IPS-NIHi11 (cell line): Measurements from ENCODE around the gene SLC6A12.

Experiments used
- DNase-seq: peaks from one replicate; pipeline ENCODE4 v3.0.0; 2012; ENCODE audit warnings: mixed read lengths, low spot score

Gene SLC6A12

GRCh38 chr12:177336-177979, 36.5 kb downstream of the SLC6A12 start:
- DNase-seq, result no peak

GRCh38 chr12:176321-177181, 37.4 kb downstream of the SLC6A12 start:
- no peak for DNase-seq

- no peak for DNase-seq
Measured at GRCh38 chr12:175759-176158, 38.2 kb downstream of the SLC6A12 start.

GRCh38 chr12:175250-175649, 38.7 kb downstream of the SLC6A12 start:
- DNase-seq, result no peak

GRCh38 chr12:174596-174995, 39.4 kb downstream of the SLC6A12 start:
- no peak for DNase-seq

- DNase-seq, result no peak
Measured at GRCh38 chr12:174124-174523, 39.8 kb downstream of the SLC6A12 start.

- DNase-seq, result no peak
Measured at GRCh38 chr12:172732-173161, 41.2 kb downstream of the SLC6A12 start.

GRCh38 chr12:171743-172676, 41.9 kb downstream of the SLC6A12 start:
- no peak for DNase-seq

- DNase-seq, result no peak
Measured at GRCh38 chr12:171276-171675, 42.7 kb downstream of the SLC6A12 start.

GRCh38 chr12:170371-171225, 43.4 kb downstream of the SLC6A12 start:
- no peak for DNase-seq

GRCh38 chr12:169528-170370, 44.2 kb downstream of the SLC6A12 start:
- DNase-seq, result no peak

- no peak for DNase-seq
Measured at GRCh38 chr12:168763-169525, 45.0 kb downstream of the SLC6A12 start.

- DNase-seq, result no peak
Measured at GRCh38 chr12:167959-168600, 45.9 kb downstream of the SLC6A12 start.

GRCh38 chr12:166425-167075, 47.4 kb downstream of the SLC6A12 start:
- DNase-seq, result no peak

- no peak for DNase-seq
Measured at GRCh38 chr12:165862-166368, 48.0 kb downstream of the SLC6A12 start.

- DNase-seq, result no peak
Measured at GRCh38 chr12:164207-164606, 49.8 kb downstream of the SLC6A12 start.

- DNase-seq, result no peak
Measured at GRCh38 chr12:163406-163986, 50.5 kb downstream of the SLC6A12 start.
